CD4-positive, alpha-beta T cell treated with Interleukin-4 for 4 hours (primary cell): ENCODE measurements around the gene LTBP4.
A peak's percentile ranks its signal among the peaks of the same experiment; 100 is the strongest.
"Not testable (repeated sequence)": the region's sequence is repeated elsewhere in the genome, so short reads cannot be mapped to it uniquely, and the experiment has no call there.

Experiments
- DNase-seq: peaks from one replicate; pipeline ENCODE4 v3.0.0-alpha.2; 2020

The LTBP4 gene

GRCh38 chr19:40633207-40633606 is 32.0 kb downstream of the LTBP4 start:
- DNase-seq = no peak

DNA sequence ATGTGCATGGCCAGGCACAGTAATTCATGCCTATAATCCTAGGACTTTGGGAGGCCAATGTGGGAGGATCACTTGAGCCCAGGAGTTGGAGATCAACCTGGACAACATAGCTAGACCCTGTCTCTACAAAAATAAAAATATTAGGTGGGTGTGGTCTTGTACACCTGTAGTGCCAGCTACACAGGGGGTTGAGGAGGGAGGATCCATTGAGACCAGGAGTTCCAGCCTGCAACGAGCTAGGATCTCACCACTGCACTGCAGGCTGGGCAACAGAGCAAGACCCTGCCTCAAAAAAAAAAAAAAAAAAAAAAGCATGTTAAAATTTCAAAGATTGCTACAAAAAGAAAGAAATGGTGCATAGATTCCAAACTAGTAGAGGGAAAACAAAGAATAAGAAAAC is 37.2 kb downstream of the LTBP4 start:
- DNase-seq = no peak

DNA sequence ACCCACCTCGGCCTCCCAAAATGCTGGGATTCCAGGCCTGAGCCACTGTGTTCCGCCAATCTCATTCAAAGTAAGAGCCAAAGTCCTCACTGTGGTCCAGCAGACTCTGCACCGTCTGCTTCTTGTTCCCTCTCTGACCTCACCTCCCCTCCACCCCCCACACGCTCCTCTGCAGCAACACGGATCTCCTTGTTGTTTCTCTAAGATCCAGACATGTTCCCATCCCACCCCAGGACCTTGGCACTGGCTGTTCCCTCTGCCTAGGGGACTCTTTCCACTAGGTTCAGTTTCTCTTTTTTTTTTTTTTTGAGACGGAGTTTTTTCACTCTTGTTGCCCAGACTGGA is 38.4 kb downstream of the LTBP4 start:
- DNase-seq = no peak

GRCh38 chr19:40640744-40641143 is 39.6 kb downstream of the LTBP4 start:
- DNase-seq = no peak

- DNase-seq = no peak
These were observed 40.1 kb downstream of the LTBP4 start for GRCh38 chr19:40641281-40641680.

- no peak for DNase-seq
These were observed 41.0 kb downstream of the LTBP4 start for GRCh38 chr19:40642051-40642706.

- DNase-seq = no peak
These were observed 41.7 kb downstream of the LTBP4 start for GRCh38 chr19:40642757-40643305.

DNA sequence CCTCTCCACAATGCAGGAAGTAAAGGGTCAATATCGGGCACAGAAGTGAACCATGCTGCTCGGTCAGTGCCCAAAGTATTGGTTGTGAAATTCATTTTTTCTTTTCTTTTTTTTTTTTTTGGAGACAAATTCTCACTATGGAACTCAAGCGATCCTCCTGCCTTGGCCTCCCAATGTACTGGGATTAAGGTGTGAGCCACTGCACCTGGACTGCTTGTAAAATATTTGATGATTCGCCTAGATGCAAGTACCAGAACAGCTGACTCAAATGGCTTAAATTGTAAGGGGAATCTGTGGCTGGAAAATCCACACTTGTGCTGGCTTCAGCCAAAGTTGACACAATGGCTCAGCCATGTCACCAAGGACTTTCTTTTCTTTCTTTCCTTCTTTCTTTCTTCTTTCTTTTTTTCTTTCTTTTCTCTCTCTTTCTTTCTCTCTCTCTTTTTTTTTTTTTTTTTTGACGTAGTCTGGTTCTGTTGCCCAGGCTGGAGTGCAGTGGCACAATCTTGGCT is 45.6 kb downstream of the LTBP4 start:
- no peak for DNase-seq

DNA sequence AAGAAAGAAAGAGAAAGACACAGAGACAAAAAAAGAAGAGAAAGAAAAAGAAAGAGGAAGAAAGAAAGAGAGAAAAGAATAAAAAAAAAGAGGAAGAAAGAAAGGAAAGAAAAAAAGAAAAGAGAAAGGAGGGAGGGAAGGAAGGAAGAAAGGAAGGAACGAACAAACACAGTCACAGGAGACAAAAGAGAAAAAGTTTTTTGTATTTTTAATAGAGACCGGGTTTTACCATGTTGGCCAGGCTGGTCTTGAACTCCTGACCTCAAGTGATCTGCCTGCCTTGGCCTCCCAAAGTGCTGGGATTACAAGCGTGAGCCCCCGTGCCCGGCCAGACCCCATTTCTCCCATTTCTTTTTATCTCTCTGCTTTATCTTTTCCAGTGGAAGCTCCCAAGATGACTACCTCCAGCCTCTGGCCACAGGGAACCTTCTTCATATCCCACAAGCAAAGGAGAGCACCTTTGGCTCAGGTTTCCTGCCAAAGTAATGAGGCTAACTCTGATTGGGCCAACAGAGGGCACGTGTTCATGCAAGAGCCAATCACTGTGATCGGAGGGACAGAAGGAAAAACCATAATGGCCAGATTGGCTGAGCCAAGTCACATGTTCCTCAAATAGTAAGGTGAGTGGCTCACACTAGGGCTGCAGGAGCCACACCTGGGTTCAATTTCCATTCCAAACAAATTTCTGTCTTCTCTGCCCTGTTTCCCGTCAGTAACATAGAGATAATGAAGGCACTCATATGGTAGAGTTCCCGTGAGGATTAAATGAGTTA is 48.9 kb downstream of the LTBP4 start:
- DNase-seq = not testable (repeated sequence)

- no peak for DNase-seq
These were observed 49.7 kb downstream of the LTBP4 start for GRCh38 chr19:40650749-40651305.

DNA sequence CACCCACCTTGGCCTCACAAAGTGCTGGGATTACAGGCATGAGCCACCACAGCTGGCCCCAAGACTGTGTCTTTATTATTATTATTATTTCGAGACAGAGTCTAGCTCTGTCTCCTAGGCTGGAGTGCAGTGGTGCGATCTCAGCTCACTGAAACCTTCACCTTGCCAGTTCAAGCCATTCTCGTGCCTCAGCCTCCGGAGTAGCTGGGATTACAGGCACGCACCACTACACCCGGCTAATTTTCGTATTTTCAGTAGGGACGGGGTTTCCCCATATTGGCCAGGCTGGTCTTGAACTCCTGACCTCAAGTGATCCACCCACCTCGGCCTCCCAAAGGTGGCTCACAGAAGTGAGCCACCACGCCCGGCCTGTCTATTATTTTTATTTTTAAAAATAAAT is 51.1 kb downstream of the LTBP4 start:
- not testable (repeated sequence) for DNase-seq

DNA sequence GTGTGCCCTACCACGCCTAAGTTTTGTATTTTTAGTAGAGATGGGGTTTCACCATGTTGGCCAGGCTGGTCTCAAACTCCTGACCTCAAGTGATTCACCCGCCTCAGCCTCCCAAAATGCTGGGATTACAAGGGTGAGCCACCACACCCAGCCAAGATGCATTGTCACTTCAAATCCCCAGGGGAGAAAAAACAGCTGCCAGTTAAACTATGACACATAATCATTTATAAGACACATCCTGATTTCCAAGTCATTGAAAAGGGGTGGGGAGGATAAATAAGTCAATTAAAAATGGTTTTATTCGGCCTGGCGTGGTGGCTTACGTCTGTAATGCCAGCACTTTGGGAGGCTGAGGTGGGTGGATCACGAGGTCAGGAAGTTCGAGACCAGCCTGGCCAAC is 54.5 kb downstream of the LTBP4 start:
- DNase-seq = not testable (repeated sequence)

GRCh38 chr19:40658031-40658430 is 56.9 kb downstream of the LTBP4 start:
- DNase-seq = no peak

- DNase-seq = no peak
These were observed 57.9 kb downstream of the LTBP4 start for GRCh38 chr19:40659116-40659515.

- DNase-seq = no peak
These were observed 58.4 kb downstream of the LTBP4 start for GRCh38 chr19:40659566-40659965.

DNA sequence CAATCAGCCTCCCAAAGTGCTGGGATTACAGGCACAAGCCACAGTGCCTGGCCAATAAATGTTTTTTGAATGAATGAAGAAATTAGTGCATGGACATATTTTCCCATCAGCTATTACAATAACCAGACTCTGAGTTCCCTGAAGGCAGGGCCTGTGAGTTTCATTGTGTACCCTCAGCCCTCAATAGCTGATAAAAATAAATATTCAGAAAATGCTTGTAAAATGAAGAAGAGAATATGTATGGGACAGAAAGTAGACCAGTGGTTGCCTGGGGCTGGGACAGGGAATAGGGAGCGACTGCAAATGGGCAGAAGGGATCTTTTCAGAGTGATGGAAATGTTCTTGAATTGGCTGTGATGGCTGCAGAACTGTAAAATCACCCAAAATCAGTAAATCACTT is 60.4 kb downstream of the LTBP4 start:
- no peak for DNase-seq

DNA sequence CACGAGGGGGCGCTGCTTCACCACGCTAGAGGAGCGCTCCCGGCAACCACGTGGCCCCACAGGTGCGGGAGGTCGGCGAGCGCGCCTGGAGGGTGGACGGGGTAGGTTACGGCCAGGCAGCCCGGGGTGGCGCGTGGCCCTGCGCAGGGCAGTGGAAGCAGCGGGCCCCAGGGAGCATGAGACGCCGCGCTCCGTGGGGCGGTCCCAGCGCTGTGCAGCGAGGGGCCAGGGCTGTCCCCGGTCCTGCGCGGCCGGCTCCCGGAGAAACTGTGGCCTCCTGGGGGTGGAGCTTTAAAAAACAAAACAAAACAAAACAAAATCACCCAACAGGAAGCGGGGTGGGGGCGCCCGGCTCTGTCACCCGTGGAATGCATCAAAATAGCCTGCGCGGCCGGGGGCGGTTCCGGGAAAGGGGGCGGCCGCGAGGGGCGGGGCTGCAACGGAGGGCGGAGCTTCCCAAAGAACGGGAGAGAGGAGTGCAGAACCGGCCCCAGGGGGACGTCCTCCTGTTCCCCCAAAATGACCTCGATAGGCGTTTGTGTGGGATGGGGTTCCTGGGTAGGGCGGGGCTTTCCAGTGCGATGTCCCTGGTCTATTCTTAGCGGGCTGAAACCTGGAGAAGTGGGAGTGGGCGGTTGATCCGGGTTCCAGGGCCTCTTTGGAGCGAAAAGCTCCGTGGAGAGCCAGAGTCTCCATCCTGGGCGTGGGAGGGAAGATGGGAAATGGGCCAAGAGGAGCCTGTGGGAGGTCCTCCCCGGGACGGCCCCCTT is 61.9 kb downstream of the LTBP4 start:
- DNase-seq = peak; percentile 89

- peak; percentile 10 for DNase-seq
These were observed 62.8 kb downstream of the LTBP4 start for GRCh38 chr19:40663695-40664692.

GRCh38 chr19:40666803-40667438 is 65.8 kb downstream of the LTBP4 start:
- DNase-seq = no peak

GRCh38 chr19:40667602-40668001 is 66.4 kb downstream of the LTBP4 start:
- DNase-seq = no peak

DNA sequence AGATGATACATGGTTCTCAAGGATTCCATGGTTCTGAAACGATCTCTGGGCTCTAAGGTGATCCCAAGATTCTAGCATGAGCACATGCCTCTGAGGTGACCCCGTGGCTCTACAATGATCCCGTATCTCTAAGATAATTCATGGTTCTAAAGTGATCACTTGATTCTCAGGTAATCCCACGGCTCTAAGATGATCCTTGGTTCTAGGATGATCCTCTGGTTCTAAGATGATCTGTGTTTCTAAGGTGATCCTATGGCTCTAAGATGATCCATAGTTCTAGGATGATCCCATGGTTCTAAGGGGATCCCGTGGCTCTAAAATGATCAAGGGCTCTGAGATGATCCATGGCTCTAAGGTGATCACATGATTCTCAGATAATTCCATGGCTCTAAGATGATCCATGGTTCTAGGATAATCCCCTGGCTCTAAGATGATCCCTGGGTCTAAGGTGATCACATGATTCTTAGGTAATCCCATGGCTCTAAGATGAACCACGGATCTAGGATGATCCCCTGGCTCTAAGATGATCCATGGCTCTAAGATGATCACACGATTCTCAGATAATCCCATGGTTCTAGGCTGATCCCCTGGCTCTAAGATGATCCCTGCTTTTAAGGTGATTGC is 67.9 kb downstream of the LTBP4 start:
- DNase-seq = no peak
